Stimulated activated naive B cell treated with anti-CD40 and anti-IgM and Interleukin-4, amounts not matched to agents 10 μg/mL and 1 μg/mL and 100 μg/mL, for 72 hours (primary cell): Measurements from ENCODE around the gene GALNT9.
"Not testable (repeated sequence)": the region's sequence is repeated elsewhere in the genome, so short reads cannot be mapped to it uniquely, and the experiment has no call there.

Experiments
- ATAC-seq, 2 donors: fragments of 150-1000 bp; cut with Tn5 transposase; replicated peaks; 2 replicates each; pipeline ENCODE4 v1.10.0; 2021; ENCODE audit warnings: moderate library complexity in 1 of 2
- DNase-seq: peaks from one replicate; pipeline ENCODE4 v3.0.0; 2021
- H3K27ac Mint-ChIP-seq: one replicate; pipeline ENCODE4 v1.8.0; 2022; ENCODE audit warnings: mild to moderate bottlenecking, mixed read lengths
- H3K27me3 Mint-ChIP-seq, 2 donors: one replicate each; pipeline ENCODE4 v1.8.0; 2022; ENCODE audit warnings: mixed read lengths in 2 of 2
- H3K36me3 Mint-ChIP-seq, 2 donors: one replicate each; pipeline ENCODE4 v1.8.0; 2022; ENCODE audit warnings: mixed read lengths in 2 of 2, mild to moderate bottlenecking in 1 of 2
- H3K4me1 Mint-ChIP-seq, 2 donors: one replicate each; pipeline ENCODE4 v1.8.0; 2022; ENCODE audit warnings: mixed read lengths in 2 of 2, mild to moderate bottlenecking in 1 of 2
- H3K4me3 Mint-ChIP-seq, 2 donors: one replicate each; pipeline ENCODE4 v1.8.0; 2022; ENCODE audit warnings: mild to moderate bottlenecking in 2 of 2, mixed read lengths in 2 of 2, moderate library complexity in 1 of 2
- H3K9me3 Mint-ChIP-seq, 2 donors: one replicate each; pipeline ENCODE4 v1.8.0; 2022; ENCODE audit warnings: mixed read lengths in 2 of 2, mild to moderate bottlenecking in 1 of 2

Gene GALNT9

GRCh38 chr12:132219761-132220160 lies 109.6 kb downstream of the GALNT9 start:
- ATAC-seq, H3K4me1 Mint-ChIP-seq, H3K27ac Mint-ChIP-seq, DNase-seq, H3K9me3 Mint-ChIP-seq, H3K4me3 Mint-ChIP-seq, H3K36me3 Mint-ChIP-seq: not testable (repeated sequence)
- peaks cover 27 to 50% of the 10 kb centered on the region in 2 donors for H3K27me3 Mint-ChIP-seq

- peaks cover 5 to 9% of the 10 kb centered on the region in 2 donors for H3K9me3 Mint-ChIP-seq
- ATAC-seq: no peak
- H3K36me3 Mint-ChIP-seq: peaks cover 0 to 6% of the 10 kb centered on the region in 2 donors
- peaks cover 9 to 10% of the 10 kb centered on the region in 2 donors for H3K4me1 Mint-ChIP-seq
- DNase-seq: no peak
- no peak overlapping the region for H3K4me3 Mint-ChIP-seq
- H3K27ac Mint-ChIP-seq: no peak overlapping the region
- H3K27me3 Mint-ChIP-seq: peaks cover 27 to 50% of the 10 kb centered on the region in 2 donors
These were observed 110.1 kb downstream of the GALNT9 start for GRCh38 chr12:132219323-132219722.

- ATAC-seq (peak; percentile 61), DNase-seq (no peak)
- Mint-ChIP-seq H3K36me3 (peaks cover 0 to 6% of the 10 kb centered on the region in 2 donors), H3K4me1 (peaks cover 9 to 12% of the 10 kb centered on the region in 2 donors), H3K4me3 (no peak overlapping the region), H3K9me3 (peaks cover 5 to 9% of the 10 kb centered on the region in 2 donors), H3K27ac (no peak overlapping the region), H3K27me3 (peaks cover 27 to 50% of the 10 kb centered on the region in 2 donors)
These were observed 110.5 kb downstream of the GALNT9 start for GRCh38 chr12:132218915-132219314.

GRCh38 chr12:132218527-132218875 lies 110.9 kb downstream of the GALNT9 start:
- H3K36me3 Mint-ChIP-seq: peaks cover 0 to 7% of the 10 kb centered on the region in 2 donors
- H3K9me3 Mint-ChIP-seq: peaks cover 5 to 9% of the 10 kb centered on the region in 2 donors
- H3K27ac Mint-ChIP-seq: no peak overlapping the region
- no peak overlapping the region for H3K4me3 Mint-ChIP-seq
- H3K4me1 Mint-ChIP-seq: peaks cover 11 to 13% of the 10 kb centered on the region in 2 donors
- peaks cover 27 to 50% of the 10 kb centered on the region in 2 donors for H3K27me3 Mint-ChIP-seq
- ATAC-seq (no peak), DNase-seq (no peak)

- H3K9me3 Mint-ChIP-seq: peaks cover 8 to 13% of the 10 kb centered on the region in 2 donors
- peaks cover 27 to 50% of the 10 kb centered on the region in 2 donors for H3K27me3 Mint-ChIP-seq
- no peak for DNase-seq
- no peak overlapping the region for H3K27ac Mint-ChIP-seq
- peaks cover 15 to 16% of the 10 kb centered on the region in 2 donors for H3K4me1 Mint-ChIP-seq
- no peak for ATAC-seq
- H3K4me3 Mint-ChIP-seq: no peak overlapping the region
- peaks cover 0 to 11% of the 10 kb centered on the region in 2 donors for H3K36me3 Mint-ChIP-seq
These were observed 111.4 kb downstream of the GALNT9 start for GRCh38 chr12:132217800-132218526.

- Mint-ChIP-seq H3K27ac (no peak overlapping the region), H3K9me3 (peaks cover 8 to 13% of the 10 kb centered on the region in 2 donors), H3K4me1 (peaks cover 10 to 11% of the 10 kb centered on the region in 2 donors), H3K36me3 (peaks cover 0 to 11% of the 10 kb centered on the region in 2 donors), H3K27me3 (peaks cover 27 to 48% of the 10 kb centered on the region in 2 donors), H3K4me3 (no peak overlapping the region)
- ATAC-seq (no peak), DNase-seq (no peak)
These were observed 112.0 kb downstream of the GALNT9 start for GRCh38 chr12:132217371-132217770.

- peaks cover 6 to 10% of the 10 kb centered on the region in 2 donors for H3K4me1 Mint-ChIP-seq
- peaks cover 11 to 17% of the 10 kb centered on the region in 2 donors for H3K9me3 Mint-ChIP-seq
- no peak overlapping the region for H3K27ac Mint-ChIP-seq
- no peak overlapping the region for H3K4me3 Mint-ChIP-seq
- DNase-seq: no peak
- no peak for ATAC-seq
- H3K36me3 Mint-ChIP-seq: peaks cover 0 to 15% of the 10 kb centered on the region in 2 donors
- H3K27me3 Mint-ChIP-seq: peaks cover 27 to 45% of the 10 kb centered on the region in 2 donors
These were observed 112.9 kb downstream of the GALNT9 start for GRCh38 chr12:132216354-132216987.

GRCh38 chr12:132215299-132215989 lies 113.9 kb downstream of the GALNT9 start:
- Mint-ChIP-seq H3K36me3 (peaks cover 0 to 16% of the 10 kb centered on the region in 2 donors), H3K27me3 (peaks cover 26 to 43% of the 10 kb centered on the region in 2 donors), H3K4me3 (no peak overlapping the region), H3K27ac (no peak overlapping the region), H3K9me3 (peaks cover 11 to 18% of the 10 kb centered on the region in 2 donors), H3K4me1 (peaks cover 6 to 11% of the 10 kb centered on the region in 2 donors)
- ATAC-seq: no peak
- DNase-seq: no peak

- H3K27me3 Mint-ChIP-seq: peaks cover 20 to 37% of the 10 kb centered on the region in 2 donors
- DNase-seq (no peak), ATAC-seq (no peak)
- peaks cover 0 to 10% of the 10 kb centered on the region in 2 donors for H3K36me3 Mint-ChIP-seq
- H3K4me1 Mint-ChIP-seq: peaks cover 6 to 11% of the 10 kb centered on the region in 2 donors
- H3K27ac Mint-ChIP-seq: no peak overlapping the region
- no peak overlapping the region for H3K4me3 Mint-ChIP-seq
- peaks cover 11 to 12% of the 10 kb centered on the region in 2 donors for H3K9me3 Mint-ChIP-seq
These were observed 114.5 kb downstream of the GALNT9 start for GRCh38 chr12:132214891-132215290.

- ATAC-seq: no peak
- H3K36me3 Mint-ChIP-seq: peaks cover 0 to 10% of the 10 kb centered on the region in 2 donors
- no peak overlapping the region for H3K4me3 Mint-ChIP-seq
- peaks cover 20 to 35% of the 10 kb centered on the region in 2 donors for H3K27me3 Mint-ChIP-seq
- peaks cover 6 to 11% of the 10 kb centered on the region in 2 donors for H3K4me1 Mint-ChIP-seq
- no peak overlapping the region for H3K27ac Mint-ChIP-seq
- peaks cover 11 to 12% of the 10 kb centered on the region in 2 donors for H3K9me3 Mint-ChIP-seq
- DNase-seq: no peak
These were observed 115.3 kb downstream of the GALNT9 start for GRCh38 chr12:132214161-132214476.

- peak overlapping the region; percentile 4 for H3K27ac Mint-ChIP-seq
- ATAC-seq (no peak), DNase-seq (no peak)
- H3K9me3 Mint-ChIP-seq: peaks cover 11 to 12% of the 10 kb centered on the region in 2 donors
- peaks cover 20 to 29% of the 10 kb centered on the region in 2 donors for H3K27me3 Mint-ChIP-seq
- H3K4me3 Mint-ChIP-seq: no peak overlapping the region
- H3K36me3 Mint-ChIP-seq: peaks cover 0 to 10% of the 10 kb centered on the region in 2 donors
- H3K4me1 Mint-ChIP-seq: peaks cover 6 to 11% of the 10 kb centered on the region in 2 donors
These were observed 115.8 kb downstream of the GALNT9 start for GRCh38 chr12:132213359-132214160.

- Mint-ChIP-seq H3K4me1 (peaks cover 6 to 11% of the 10 kb centered on the region in 2 donors), H3K4me3 (no peak overlapping the region), H3K9me3 (peaks cover 6 to 10% of the 10 kb centered on the region in 2 donors), H3K27ac (peak overlapping the region; percentile 34), H3K27me3 (peaks cover 11 to 25% of the 10 kb centered on the region in 2 donors), H3K36me3 (peaks cover 0 to 10% of the 10 kb centered on the region in 2 donors)
- DNase-seq (no peak), ATAC-seq (peak in 1 of 2 donors; percentile 42)
These were observed 117.6 kb downstream of the GALNT9 start for GRCh38 chr12:132211816-132212215.

- no peak overlapping the region for H3K4me3 Mint-ChIP-seq
- peak overlapping the region; percentile 34 for H3K27ac Mint-ChIP-seq
- ATAC-seq: no peak
- DNase-seq: no peak
- H3K9me3 Mint-ChIP-seq: peaks cover 6 to 10% of the 10 kb centered on the region in 2 donors
- H3K36me3 Mint-ChIP-seq: peaks cover 0 to 10% of the 10 kb centered on the region in 2 donors
- peaks cover 6 to 11% of the 10 kb centered on the region in 2 donors for H3K4me1 Mint-ChIP-seq
- peaks cover 8 to 25% of the 10 kb centered on the region in 2 donors for H3K27me3 Mint-ChIP-seq
These were observed 118.1 kb downstream of the GALNT9 start for GRCh38 chr12:132211326-132211725.
